HG03378 (cell line): ENCODE results near the gene CEP128.
"Not testable (repeated sequence)": the region's sequence is repeated elsewhere in the genome, so short reads cannot be mapped to it uniquely, and the experiment has no call there.

ENCODE experiments used
- ATAC-seq: cut with Tn5 transposase; IDR thresholded peaks from one replicate; pipeline ENCODE4 v1.9.1; 2021; ENCODE audit warnings: mild to moderate bottlenecking, moderate library complexity; ENCODE audit not compliant: unreplicated experiment

CEP128 gene

DNA sequence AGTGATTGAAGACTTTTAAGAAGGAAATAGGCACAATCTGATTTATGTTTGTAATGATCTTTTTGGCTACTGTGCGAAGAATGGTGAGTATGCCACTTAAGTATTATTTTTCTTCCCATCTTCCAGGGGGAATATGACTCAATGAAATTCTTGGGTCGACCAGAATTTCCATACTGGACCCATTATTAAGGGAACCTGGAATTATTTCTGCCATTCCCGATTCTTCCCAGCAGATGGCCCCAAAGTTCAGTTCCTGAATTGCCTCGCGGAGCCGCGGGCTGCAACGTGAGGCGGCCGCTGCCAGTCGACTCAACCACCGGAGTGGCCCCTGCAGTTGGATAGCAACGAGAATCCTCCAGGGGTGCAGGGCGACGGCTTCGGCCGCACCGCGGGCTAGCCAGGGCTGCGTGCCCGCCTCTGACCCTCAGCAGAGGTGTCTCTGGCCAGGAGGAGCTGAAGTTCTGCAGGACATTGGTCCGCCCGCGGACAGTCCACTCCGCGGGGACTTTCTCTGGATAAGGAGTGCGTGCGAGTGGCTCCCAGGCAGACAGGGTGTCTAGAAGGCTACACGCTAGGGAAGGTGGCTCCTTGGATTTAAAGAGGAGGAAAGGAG, 13.3 kb upstream of the CEP128 start:
- ATAC-seq: no peak

DNA sequence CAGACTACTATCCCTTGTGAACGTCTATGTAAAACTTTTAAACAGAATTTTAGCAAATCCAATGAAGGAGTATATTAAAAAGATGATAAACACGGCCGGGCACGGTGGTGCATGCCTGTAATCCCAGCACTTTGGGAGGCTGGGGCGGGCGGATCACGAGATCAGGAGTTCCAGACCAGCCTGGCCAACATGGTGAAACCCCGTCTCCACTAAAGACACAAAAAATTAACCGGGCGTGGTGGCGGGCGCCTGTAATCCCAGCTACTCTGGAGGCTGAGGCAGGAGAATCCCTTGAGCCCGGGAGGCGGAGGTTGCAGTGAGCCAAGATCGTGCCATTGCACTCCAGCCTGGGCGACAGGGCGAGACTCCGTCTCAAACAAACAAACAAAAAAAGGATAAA, 11.7 kb upstream of the CEP128 start:
- ATAC-seq: not testable (repeated sequence)

DNA sequence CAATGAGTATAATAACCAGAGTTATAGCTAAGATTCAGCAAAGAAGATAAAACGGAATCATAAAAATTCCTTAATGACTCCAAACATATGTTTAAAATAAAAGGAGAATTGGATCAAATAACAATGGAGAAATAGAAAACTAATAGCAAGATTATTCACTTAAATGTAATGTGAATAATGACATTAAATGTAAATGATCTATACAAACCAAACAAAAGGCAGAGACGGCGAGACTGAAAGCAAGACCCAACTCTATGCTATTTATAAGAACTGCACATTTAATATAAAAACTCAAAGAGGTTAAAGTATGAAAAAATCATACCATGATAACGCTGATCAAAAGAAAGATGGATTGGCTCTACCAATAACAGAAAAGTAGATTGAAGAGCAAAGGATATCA, 10.0 kb upstream of the CEP128 start:
- no peak for ATAC-seq

GRCh38 chr14:80948291-80948690, 6.8 kb upstream of the CEP128 start:
- ATAC-seq: no peak

DNA sequence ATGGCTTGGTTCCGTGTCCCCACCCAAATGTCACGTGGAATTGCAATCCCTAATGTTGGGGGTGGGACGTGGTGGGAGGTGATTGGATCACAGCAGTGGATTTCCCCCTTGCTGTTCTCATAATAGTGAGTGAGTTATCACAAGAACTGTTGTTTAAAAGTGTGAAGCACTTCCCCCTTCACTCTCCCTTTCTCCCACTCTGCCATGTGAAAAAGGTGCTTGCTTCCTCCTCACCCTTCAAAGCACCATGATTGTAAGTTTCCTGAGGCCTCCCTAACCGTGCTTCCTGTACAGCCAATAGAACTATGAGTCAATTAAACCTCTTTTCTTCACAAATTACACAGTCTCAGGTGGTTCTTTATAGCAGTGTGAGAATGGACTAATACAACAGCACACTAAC, 5.3 kb upstream of the CEP128 start:
- ATAC-seq: no peak

GRCh38 chr14:80946187-80946586, 4.6 kb upstream of the CEP128 start:
- no peak for ATAC-seq

DNA sequence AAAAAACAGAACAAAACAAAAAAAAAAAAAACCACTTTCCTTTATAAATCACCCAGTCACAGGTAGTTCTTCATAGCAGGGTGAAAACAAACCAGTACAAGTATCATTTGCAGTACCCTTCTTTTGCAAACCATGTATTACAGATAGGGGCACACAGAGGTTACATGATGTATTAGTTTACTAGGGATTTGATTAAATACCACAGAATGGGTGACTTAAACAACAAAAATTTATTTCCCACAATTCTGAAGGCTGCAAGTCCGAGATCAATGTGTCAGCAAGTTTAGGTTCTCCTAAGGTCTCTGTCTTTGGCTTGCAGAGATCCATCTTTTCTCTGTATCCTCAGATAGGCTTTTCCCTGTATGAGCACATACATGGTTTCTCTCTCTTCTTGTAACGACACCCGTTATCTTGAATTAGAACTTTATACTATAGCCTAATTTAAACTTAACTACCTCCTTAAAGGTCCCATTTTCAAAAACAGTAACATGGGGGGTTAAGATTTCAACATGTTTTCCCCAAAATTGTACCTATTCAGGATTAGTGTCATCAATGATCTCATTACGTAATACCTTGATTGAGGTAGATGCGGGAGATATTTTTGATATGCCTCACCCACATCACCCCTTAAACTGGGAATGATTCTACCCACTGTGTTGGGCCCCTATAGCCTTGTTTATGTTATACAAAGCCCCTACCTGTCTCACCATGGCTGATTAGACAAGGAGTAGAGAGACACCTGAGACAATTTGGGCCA, 3.5 kb upstream of the CEP128 start:
- ATAC-seq: no peak

DNA sequence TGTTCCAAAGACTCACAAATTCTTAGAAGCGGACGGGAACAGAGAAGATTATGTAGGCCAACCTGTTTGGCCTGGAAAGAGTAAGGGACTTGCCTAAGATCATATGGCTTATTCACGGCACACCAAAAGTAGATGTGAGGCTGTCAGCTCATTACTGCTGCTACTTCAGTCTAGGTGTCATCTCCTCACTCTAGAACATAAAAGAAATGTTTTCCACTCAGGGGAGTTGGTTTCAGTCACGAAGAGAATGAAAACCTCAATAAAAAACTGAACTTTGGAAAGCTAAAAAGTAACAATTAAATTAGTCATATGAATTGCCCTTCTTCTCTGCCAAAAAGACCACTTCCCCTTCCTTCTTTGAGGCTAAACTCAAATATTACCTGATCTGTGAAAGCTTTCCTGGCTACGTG, 658 bp upstream of the CEP128 start:
- peak; percentile 15 for ATAC-seq

- ATAC-seq: peak; percentile 33
These were observed 1.4 kb downstream of the CEP128 start for GRCh38 chr14:80940146-80940545.

DNA sequence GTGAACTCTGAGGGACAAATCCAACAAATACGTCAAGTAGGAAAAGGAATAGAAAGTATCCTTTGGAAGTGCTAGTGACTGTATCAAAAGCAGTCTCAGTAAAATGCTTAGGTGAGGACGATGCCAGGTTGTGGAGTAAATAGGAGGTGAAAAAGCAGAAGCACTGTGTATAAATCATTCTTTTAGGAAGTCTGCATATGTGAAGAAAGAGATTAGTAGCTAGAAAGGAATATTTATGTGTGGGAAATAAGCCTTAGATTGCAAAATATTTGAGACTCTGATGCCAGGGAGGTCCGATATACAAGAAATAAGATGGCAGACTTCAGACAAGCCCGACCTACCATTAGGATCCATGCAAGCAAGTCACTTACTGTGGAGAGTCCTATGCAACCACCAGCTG, 7.9 kb downstream of the CEP128 start:
- no peak for ATAC-seq

DNA sequence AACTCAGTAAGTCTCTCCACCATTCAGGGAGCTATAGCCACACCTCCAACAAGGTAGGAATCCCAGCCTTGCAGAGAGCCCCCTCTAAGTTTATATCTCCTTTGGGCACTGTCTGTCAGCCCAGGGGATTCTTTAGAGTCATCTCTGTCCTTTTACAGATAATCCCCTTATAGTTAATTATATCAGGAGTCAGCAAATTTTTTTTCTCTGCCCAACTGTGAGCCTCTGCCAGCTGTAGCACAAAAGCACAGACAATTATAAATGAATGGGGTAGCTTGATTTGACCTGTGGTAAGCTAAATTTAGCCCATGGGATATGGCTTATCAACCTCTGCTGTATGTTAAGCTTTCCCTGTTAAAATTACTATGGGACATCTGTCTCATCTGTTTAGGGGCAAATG, 8.3 kb downstream of the CEP128 start:
- ATAC-seq: no peak

- ATAC-seq: peak; percentile 99
These were observed 10.6 kb downstream of the CEP128 start for GRCh38 chr14:80930836-80931389.

GRCh38 chr14:80930095-80930494, 11.4 kb downstream of the CEP128 start:
- ATAC-seq: no peak

- ATAC-seq: no peak
These were observed 14.2 kb downstream of the CEP128 start for GRCh38 chr14:80927083-80927989.

GRCh38 chr14:80926397-80927082, 15.0 kb downstream of the CEP128 start:
- no peak for ATAC-seq

GRCh38 chr14:80924365-80925103, 17.0 kb downstream of the CEP128 start:
- no peak for ATAC-seq

- ATAC-seq: no peak
These were observed 18.2 kb downstream of the CEP128 start for GRCh38 chr14:80923368-80923767.

- no peak for ATAC-seq
These were observed 21.9 kb downstream of the CEP128 start for GRCh38 chr14:80919622-80920021.

DNA sequence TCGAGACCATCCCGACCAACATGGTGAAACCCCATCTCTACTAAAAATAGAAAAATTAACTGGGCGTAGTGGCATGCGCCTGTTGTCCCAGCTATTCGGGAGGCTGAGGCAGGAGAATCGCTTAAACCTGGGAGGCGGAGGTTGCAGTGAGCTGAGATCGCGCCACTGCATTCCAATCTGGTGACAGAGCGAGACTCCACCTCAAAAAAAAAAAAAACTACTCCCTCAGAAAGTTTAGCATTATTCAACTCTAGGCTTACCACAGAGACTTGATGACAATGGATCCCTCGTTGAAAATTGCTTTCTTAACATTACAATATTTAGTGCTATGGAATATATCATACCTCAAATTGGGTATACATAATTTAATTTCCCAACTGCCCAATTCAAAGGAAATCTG, 29.5 kb downstream of the CEP128 start:
- ATAC-seq: not testable (repeated sequence)

DNA sequence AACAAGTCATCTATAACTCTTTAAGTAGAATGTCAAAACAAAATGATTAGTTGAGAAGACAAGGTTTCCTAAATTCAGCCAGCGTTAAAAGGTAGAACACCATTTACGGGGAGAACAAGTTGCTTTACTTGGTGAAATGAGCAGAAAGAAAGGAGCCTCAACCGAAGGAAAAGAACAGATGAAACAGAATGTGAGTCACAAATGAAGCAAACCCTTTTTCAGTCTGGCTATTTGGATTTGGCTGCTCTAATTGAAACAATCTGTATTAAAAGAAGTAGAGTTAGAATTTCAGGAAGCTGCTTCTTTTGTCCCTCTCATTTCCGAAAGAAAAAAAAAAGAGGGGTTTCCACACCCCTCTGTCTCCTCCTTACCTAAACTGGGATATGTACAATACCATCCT, 34.6 kb downstream of the CEP128 start:
- no peak for ATAC-seq
